Activated CD4-positive, alpha-beta T cell treated with anti-CD3 and anti-CD28 coated beads, Interleukin-2, amount 50 U/mL, for 16 hours (primary cell): ENCODE measurements around the gene SCAF4.
"Not testable (repeated sequence)": the region's sequence is repeated elsewhere in the genome, so short reads cannot be mapped to it uniquely, and the experiment has no call there.

ENCODE experiments used
- DNase-seq: peaks from one replicate; pipeline ENCODE4 v3.0.0-alpha.2; 2020

Gene SCAF4

DNA sequence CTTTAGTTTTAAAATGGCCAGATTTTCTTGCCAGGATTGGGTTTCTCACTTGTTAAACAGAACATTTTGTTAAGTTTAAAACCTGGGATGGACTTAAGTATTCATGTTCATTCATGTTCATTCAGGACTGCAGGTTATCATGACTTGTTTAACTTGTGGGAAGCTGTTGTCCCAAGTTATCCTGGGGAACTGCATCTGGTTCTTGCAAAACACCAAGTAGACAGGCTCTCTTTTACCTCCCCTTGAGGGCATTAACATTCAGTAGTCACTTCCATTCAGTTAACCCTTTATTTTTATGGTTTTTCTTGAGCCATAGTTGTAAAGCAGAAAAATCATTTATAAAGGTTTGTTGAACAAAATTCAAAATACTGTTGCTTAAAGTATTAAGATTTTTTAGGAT, 64.3 kb downstream of the SCAF4 start:
- DNase-seq: no peak

GRCh38 chr21:31667132-31667531, 64.8 kb downstream of the SCAF4 start:
- DNase-seq: peak; percentile 55

DNA sequence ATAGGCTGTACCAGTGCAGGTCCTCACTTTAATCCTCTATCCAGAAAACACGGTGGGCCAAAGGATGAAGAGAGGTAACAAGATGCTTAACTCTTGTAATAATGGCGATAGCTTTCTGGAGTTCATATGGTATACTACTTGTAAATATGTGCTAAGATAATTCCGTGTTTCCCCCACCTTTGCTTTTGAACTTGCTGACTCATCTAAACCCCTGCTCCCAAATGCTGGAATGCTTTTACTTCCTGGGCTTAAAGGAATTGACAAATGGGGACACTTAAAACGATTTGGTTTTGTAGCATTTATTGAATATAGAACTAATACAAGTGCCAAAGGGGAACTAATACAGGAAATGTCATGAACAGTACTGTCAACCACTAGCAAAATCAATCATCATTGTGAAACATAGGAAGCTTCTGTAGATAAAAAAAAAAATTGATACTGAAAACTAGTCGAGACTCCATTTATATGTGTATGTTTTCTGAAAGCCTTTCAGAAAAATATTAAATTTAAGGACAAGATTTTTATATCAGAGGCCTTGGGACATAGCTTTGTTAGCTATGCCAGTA, 65.4 kb downstream of the SCAF4 start:
- DNase-seq: no peak

GRCh38 chr21:31665869-31666268, 66.0 kb downstream of the SCAF4 start:
- DNase-seq: not testable (repeated sequence)

DNA sequence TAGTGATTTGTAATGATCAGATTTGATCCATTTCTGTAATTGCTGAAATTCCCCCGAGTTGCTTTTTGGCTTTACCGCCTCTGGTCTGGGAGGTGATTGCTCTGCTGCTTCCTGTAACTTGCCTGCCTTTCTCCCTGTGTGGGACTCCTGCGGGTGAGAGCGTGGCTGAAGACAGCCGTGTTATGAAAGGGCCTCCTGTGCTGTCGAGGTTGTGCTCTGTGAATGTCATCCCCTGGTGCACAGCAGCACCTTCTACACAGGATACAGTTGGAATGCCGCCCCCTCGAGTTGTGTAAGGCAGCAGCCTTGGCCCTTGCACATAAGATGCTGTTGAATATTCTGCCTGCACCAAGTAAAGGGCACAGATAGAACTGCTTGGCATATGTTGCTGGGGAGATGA, 66.5 kb downstream of the SCAF4 start:
- peak; percentile 58 for DNase-seq

DNA sequence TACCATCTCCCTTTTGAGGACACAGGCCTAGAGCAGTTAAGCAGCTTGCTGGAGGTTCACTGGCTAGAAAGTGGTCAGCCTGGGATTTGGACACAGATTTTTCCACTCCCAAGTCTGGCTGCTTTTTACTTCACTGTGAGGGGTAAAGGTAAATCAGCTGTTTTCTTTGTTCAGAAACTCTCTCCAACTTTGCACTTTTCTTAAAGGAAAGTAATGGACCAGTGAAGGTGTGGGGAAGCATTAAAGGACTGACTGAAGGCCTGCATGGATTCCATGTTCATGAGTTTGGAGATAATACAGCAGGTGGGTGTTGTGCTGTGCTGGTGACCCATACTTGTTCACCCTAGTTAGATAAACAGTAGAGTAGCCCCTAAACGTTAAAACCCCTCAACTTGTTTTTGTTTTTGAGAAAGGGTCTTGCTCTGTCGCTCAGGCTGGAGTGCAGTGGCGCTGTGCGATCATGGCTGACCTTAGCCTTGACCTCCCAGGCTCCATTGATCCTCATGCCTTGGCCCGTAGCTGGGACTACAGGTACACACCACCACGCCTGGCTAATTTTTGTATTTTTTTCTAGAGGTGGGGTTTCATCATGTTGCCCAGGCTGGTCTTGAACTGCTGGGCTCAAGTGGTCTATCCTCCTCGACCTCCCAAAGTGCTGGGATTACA, 68.2 kb downstream of the SCAF4 start:
- no peak for DNase-seq

DNA sequence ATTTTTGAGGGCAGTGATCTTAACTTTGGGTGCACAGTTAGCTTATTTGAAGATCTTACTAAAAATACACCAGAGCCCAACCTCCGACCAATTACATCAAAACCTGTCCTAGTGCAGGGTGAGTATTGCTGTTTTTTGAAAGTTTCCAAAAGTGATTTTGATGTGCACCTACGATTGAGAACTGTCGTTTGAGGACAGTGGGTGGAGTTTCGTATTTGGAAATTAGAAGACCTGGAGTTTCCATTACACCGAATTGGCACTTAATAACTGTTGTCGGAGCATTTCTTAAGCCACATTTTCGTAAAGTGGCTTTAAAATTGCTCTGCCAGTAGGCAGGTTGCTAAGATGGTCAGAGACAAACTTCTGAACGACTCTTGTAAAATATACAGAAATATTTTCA, 71.3 kb downstream of the SCAF4 start:
- DNase-seq: no peak

DNA sequence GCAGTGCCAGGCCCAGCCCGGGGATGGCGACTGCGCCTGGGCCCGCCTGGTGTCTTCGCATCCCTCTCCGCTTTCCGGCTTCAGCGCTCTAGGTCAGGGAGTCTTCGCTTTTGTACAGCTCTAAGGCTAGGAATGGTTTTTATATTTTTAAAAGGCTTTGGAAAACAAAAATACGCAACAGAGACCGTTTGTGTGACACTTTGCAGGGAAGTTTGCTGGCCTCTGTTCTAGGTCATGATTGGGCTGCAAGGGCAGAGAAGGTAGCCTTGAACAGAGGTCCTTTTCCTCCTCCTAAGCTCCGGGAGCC, 71.7 kb downstream of the SCAF4 start:
- DNase-seq: no peak

DNA sequence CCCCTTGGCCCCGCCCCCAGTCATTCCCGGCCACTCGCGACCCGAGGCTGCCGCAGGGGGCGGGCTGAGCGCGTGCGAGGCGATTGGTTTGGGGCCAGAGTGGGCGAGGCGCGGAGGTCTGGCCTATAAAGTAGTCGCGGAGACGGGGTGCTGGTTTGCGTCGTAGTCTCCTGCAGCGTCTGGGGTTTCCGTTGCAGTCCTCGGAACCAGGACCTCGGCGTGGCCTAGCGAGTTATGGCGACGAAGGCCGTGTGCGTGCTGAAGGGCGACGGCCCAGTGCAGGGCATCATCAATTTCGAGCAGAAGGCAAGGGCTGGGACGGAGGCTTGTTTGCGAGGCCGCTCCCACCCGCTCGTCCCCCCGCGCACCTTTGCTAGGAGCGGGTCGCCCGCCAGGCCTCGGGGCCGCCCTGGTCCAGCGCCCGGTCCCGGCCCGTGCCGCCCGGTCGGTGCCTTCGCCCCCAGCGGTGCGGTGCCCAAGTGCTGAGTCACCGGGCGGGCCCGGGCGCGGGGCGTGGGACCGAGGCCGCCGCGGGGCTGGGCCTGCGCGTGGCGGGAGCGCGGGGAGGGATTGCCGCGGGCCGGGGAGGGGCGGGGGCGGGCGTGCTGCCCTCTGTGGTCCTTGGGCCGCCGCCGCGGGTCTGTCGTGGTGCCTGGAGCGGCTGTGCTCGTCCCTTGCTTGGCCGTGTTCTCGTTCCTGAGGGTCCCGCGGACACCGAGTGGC, 72.2 kb downstream of the SCAF4 start, which contains the start of gene SOD1:
SOD1 (plus strand) TSS at position 158 of the 723 bp plus-strand sequence; CDS start at position 235, 77 bp downstream.
- peak; percentile 96 for DNase-seq

DNA sequence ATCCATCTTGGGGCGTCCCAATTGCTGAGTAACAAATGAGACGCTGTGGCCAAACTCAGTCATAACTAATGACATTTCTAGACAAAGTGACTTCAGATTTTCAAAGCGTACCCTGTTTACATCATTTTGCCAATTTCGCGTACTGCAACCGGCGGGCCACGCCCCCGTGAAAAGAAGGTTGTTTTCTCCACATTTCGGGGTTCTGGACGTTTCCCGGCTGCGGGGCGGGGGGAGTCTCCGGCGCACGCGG, 72.7 kb downstream of the SCAF4 start:
- no peak for DNase-seq

- DNase-seq: no peak
Measured at GRCh38 chr21:31658053-31658452, 73.9 kb downstream of the SCAF4 start.

- DNase-seq: peak; percentile 80
Measured at GRCh38 chr21:31656199-31657095, 75.5 kb downstream of the SCAF4 start.

GRCh38 chr21:31654821-31655580, 76.9 kb downstream of the SCAF4 start:
- DNase-seq: not testable (repeated sequence)

DNA sequence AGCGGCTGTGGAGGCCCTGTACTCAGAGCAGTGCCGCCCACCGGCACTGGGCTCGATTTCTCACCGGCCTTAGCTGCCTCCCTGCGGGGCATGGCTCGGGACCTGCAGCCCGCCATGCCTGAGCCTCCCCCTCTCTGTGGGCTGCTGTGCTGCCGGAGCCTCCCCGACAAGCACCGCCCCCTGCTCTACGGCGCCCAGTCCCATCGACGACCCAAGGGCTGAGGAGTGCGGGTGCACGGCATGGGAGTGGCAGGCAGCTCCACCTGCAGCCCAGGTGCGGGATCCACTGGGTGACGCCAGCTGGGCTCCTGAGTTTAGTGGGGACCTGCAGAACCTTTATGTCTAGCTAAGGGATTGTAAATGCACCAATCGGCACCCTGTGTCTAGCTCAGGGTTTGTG, 77.6 kb downstream of the SCAF4 start:
- DNase-seq: no peak

DNA sequence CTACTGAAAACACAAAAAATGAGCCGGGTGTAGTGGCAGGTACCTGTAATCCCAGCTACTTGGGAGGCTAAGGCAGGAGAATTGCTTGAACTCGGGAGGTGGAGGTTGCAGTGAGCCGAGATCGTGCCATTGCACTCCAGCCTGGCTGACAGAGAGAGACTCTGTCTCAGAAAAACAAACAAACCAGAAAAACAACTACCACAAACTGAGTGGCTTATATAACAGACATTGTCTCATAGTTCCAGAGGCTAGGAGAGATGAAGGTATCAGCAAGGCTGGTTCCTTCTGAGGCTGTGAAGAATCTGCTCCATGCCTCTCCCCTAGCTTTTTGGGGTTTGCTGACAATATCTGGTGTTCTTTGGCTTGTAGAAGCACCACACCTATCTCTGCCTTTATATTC, 80.4 kb downstream of the SCAF4 start:
- not testable (repeated sequence) for DNase-seq

- no peak for DNase-seq
Measured at GRCh38 chr21:31650930-31651329, 81.0 kb downstream of the SCAF4 start.

- no peak for DNase-seq
Measured at GRCh38 chr21:31647650-31648049, 84.3 kb downstream of the SCAF4 start.

DNA sequence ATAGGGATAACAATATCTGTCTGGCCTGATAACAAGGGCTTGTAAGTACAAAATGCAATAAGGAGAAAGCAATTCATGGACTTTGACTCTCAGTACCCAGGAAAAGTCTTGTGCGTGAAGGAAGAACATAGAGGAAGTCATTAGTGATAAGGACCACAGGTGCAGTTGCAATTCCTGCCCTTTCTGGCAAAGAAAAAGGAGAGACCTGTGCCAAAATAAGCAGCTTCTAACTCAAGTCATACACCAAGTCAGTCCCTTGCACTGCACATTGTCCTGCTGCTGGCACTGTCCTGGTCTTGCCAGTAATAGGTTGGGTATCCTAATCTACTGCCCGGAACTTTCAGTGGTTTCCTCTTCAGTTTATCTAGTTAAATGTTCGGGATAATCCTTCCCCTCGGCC, 87.3 kb downstream of the SCAF4 start:
- DNase-seq: no peak

GRCh38 chr21:31641416-31641922, 90.4 kb downstream of the SCAF4 start:
- DNase-seq: no peak

DNA sequence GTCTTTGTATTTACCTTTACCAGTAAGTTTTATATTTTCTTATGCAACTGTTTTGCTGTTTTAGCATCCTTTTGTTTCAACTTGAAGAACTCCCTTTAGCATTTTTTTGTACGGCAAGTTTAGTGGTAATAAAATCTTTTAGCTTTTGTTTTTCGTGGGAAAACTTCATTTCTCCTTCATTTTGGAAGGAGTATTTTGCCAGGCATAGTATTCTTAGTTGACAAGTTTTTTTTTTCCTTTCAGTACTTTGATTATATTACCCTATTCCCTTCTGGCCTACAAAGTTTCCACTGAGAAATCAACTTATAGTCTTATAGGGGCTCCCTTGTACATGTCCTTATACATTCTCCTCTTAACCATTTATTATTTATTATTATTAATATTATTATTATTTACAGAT, 95.0 kb downstream of the SCAF4 start:
- DNase-seq: no peak

DNA sequence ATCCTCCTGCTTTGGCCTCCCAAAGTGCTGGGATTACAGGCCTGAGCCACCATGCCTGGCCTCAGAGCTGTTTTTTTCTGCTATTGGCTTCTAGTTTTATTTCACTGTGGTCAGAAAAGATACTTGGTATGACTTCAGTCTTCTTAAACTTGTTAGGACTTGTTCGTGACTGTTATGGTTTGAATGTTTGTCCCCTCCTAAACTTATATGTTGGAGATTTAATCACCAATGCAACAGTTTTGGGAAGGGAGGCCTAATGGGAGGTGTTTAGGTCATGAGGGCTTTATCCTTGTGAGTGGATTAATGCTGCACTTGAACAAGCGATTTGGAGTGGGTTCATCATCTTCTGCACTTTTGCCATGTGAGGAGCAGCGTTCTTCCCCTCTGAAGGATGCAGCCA, 96.9 kb downstream of the SCAF4 start:
- DNase-seq: no peak

DNA sequence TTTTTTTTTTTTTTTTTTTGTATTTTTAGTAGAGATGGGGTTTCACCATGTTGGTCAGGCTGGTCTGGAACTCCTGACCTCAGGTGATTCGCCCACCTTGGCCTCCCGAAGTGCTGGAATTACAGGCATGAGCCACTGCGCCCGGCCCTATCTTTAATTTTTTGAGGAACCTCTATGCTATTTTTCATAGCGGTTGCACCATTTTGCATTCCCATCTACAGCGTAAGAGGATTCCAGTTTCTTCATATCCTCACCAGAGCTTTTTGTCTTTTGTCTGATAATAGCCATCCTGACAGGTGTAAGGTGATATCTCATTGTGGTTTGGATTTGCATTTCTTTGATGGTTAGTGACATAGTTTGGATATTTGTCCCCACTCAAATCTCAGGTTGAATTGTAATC, 100.0 kb downstream of the SCAF4 start:
- DNase-seq: not testable (repeated sequence)
